NCI-H1694 treated with DMSO at 0.1 percent for 48 hours (cell line): ENCODE results near the gene RAB40AL.

Experiments
- DNase-seq: peaks from one replicate; lab custom pipeline; 2025; lab: John Stamatoyannopoulos, UW

The RAB40AL gene

DNA sequence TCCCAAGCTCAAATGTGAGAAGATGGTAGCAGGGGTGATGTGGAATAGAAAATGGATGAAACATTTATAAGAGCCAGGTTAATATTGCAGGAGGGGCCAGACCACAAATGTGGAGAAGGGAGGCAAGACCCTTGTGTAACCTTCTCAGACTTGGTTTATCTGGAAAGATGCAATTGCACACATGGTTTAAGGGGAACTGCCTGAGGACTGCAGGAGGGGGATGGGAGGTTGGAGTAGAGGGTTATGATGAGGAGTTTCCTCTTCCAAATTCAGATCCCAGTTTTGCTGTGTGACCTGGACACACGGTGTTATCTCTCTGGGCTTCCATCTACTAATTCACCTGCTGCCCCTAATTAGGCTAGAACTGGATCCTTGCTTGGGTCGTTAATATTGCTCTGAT lies 46.1 kb downstream of the RAB40AL start:
- no peak for DNase-seq

DNA sequence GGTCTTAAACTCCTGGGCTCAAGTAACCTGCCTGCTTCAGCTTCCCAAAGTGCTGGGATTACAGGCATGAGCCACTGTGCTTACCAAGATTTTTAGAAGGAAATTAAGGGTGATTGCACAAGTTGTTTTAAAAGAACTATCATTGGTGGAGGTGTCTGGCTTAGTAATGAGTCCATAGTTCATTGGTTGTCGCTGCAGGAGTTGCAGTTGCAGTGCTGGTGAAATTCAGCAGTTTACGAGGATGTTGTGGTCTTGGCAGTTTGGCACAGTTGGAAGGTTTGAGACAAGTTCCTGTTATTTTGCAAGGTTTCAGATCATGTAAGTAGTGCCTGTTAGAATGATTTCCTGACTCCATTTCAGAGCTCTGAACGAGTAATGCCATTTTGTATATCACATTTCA lies 48.1 kb downstream of the RAB40AL start:
- DNase-seq: peak; percentile 1
